Rectal smooth muscle tissue (tissue), 1 donor: ENCODE measurements around the gene SLC22A4.

ENCODE experiments used
- H3K27ac ChIP-seq: one replicate; pipeline ENCODE4 v1.7.0; 2013; ENCODE audit warnings: low read depth, low read length, inconsistent platforms
- H3K27me3 ChIP-seq: one replicate; pipeline ENCODE4 v1.7.0; 2013; ENCODE audit warnings: low read length; ENCODE audit not compliant: control insufficient read depth, insufficient read depth
- H3K36me3 ChIP-seq: one replicate; pipeline ENCODE4 v1.7.0; 2013; ENCODE audit warnings: low read length; ENCODE audit not compliant: control insufficient read depth, insufficient read depth
- H3K4me1 ChIP-seq: one replicate; pipeline ENCODE4 v1.7.0; 2013; ENCODE audit warnings: low read length; ENCODE audit not compliant: control insufficient read depth, insufficient read depth
- H3K4me3 ChIP-seq: one replicate; pipeline ENCODE4 v1.7.0; 2013; ENCODE audit warnings: low read length
- H3K9ac ChIP-seq: one replicate; pipeline ENCODE4 v1.7.0; 2013; ENCODE audit warnings: low read length

SLC22A4 gene

GRCh38 chr5:132266031-132266835 is 28.0 kb upstream of the SLC22A4 start:
- H3K27ac ChIP-seq, result peak overlapping the region; percentile 99
- H3K4me3 ChIP-seq, result no peak overlapping the region
- H3K4me1 ChIP-seq, result peaks cover 82% of the 10 kb centered on the region
- peaks cover 13% of the 10 kb centered on the region for H3K36me3 ChIP-seq
- no peaks in the 10 kb centered on the region for H3K27me3 ChIP-seq
- peak overlapping the region; percentile 8 for H3K9ac ChIP-seq

DNA sequence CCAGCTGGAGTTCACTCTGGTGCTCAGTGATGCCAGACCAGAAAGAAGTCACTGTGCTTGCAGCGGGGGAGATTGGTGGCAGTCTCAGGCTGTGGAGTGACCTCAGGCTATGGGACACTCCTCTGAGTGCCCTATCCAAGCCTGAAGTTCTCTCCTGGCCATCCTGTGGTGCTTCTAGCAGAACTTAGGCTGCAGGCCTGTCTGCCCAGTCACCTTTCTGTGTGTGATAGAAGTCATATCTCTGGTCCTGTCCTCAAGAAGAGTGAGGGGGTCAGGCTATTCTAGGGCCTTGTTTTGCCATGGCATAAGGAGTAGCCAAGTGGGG is 27.4 kb upstream of the SLC22A4 start:
- Histone ChIP-seq H3K4me1 (peaks cover 77% of the 10 kb centered on the region), H3K36me3 (peaks cover 13% of the 10 kb centered on the region), H3K27ac (peak overlapping the region; percentile 99), H3K4me3 (no peak overlapping the region), H3K27me3 (no peaks in the 10 kb centered on the region), H3K9ac (no peak overlapping the region)

- no peaks in the 10 kb centered on the region for H3K27me3 ChIP-seq
- H3K4me3 ChIP-seq, result no peak overlapping the region
- H3K27ac ChIP-seq, result peak overlapping the region; percentile 99
- peaks cover 12% of the 10 kb centered on the region for H3K36me3 ChIP-seq
- H3K9ac ChIP-seq, result no peak overlapping the region
- peaks cover 72% of the 10 kb centered on the region for H3K4me1 ChIP-seq
Measured at GRCh38 chr5:132267166-132267739, 26.9 kb upstream of the SLC22A4 start.

GRCh38 chr5:132267931-132268768 is 26.0 kb upstream of the SLC22A4 start:
- H3K36me3 ChIP-seq, result peaks cover 9% of the 10 kb centered on the region
- H3K9ac ChIP-seq, result no peak overlapping the region
- H3K27me3 ChIP-seq, result no peaks in the 10 kb centered on the region
- H3K27ac ChIP-seq, result peak overlapping the region; percentile 99
- H3K4me1 ChIP-seq, result peaks cover 65% of the 10 kb centered on the region
- no peak overlapping the region for H3K4me3 ChIP-seq

DNA sequence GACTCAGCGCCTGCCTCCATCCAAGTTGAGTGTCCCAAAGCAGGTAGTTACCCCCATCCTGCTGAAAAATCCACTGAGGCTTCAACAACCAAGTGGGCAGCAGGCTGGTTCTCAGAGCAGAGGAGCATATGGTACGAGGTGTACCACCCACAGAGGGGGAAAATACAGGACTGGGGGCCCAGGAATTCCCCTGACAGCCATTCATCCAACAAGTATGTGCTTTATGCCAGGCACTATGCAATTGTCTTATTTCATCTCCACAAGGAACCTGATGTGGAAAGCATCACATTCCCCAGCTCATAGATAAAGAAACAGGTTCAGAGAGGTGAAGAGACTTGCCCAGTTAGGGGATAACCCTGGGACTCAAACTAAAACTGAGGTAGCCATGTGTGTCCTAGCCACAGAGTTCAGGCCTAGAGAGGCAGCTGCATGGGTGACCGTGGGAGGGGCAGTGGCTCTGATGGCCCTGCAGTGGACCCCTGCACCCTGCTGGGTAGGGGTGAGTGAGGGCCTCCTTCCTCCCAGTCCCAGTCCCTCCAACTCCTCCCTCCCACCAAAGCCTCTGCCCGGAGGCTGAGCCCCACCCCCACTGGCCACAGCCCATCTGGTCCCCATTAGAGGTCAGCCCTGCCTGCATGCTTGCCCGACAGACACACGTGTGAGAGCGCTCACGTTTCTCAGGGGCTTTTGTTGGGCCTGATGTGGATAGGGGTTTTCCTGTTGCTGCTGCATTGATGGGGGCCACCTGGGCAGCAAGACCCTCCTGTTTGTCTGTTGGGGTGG is 25.2 kb upstream of the SLC22A4 start:
- Histone ChIP-seq H3K27ac (peak overlapping the region; percentile 99), H3K36me3 (peaks cover 9% of the 10 kb centered on the region), H3K9ac (no peak overlapping the region), H3K4me1 (peaks cover 57% of the 10 kb centered on the region), H3K4me3 (no peak overlapping the region), H3K27me3 (no peaks in the 10 kb centered on the region)

DNA sequence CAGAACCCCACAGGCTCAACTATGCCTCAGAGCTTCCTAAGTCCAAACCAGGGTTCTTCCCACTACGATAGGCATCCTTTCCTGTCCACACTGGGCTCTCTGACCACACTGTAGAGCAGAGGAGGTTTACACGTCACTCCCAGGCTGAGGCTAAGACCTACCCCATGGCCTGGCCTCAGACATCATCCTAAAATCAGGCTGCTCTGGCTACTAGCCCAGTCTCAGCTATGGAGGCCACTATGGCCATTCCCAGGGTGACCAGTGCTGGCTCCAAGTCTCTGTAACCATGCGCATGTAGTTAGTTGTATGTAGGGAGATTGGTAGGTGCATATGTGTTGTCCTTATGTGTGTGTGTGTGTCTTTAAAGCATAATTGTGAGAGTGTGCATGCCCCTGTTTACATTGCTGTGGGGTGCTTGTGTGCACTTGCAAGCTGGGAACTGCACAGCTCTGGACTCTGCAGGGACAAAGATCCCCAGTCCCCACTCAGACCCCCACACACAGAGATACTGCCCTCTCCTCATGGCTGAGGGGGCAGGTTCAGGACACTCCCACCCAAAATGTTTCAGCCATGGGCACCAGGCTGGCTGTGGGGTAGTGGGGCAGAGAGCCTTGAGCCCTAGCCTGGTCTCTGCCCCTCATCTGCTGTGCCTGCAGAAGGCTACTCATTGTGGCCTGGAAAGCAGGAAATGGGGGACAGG is 24.4 kb upstream of the SLC22A4 start:
- Histone ChIP-seq H3K9ac (no peak overlapping the region), H3K4me3 (no peak overlapping the region), H3K27me3 (no peaks in the 10 kb centered on the region), H3K36me3 (peaks cover 9% of the 10 kb centered on the region), H3K4me1 (peaks cover 49% of the 10 kb centered on the region), H3K27ac (peak overlapping the region; percentile 47)

GRCh38 chr5:132270335-132270665 is 23.9 kb upstream of the SLC22A4 start:
- Histone ChIP-seq H3K27me3 (no peaks in the 10 kb centered on the region), H3K36me3 (peaks cover 9% of the 10 kb centered on the region), H3K9ac (no peak overlapping the region), H3K27ac (peak overlapping the region; percentile 40), H3K4me3 (no peak overlapping the region), H3K4me1 (peaks cover 44% of the 10 kb centered on the region)

DNA sequence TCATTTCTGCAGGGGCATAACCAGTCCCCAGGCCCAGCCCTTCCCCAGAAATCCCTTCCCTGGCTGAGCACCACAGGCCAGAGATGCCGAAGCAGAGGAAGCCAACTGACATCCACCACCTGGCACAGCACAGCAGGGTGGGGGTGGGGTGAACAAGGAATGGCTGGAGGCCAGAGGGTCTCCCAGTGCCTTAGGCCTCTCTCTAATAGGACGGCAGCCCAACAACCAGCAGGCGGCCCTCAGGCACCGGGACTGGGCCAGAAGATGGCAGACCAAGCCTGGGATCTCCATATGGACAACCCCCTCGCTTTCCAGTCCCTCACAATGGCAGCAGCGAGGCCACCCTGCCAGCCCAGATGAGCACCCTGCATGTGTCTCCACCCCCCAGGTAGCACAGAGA is 23.5 kb upstream of the SLC22A4 start:
- Histone ChIP-seq H3K4me1 (peaks cover 40% of the 10 kb centered on the region), H3K27ac (peak overlapping the region; percentile 40), H3K9ac (no peak overlapping the region), H3K36me3 (peaks cover 9% of the 10 kb centered on the region), H3K4me3 (no peak overlapping the region), H3K27me3 (no peaks in the 10 kb centered on the region)

DNA sequence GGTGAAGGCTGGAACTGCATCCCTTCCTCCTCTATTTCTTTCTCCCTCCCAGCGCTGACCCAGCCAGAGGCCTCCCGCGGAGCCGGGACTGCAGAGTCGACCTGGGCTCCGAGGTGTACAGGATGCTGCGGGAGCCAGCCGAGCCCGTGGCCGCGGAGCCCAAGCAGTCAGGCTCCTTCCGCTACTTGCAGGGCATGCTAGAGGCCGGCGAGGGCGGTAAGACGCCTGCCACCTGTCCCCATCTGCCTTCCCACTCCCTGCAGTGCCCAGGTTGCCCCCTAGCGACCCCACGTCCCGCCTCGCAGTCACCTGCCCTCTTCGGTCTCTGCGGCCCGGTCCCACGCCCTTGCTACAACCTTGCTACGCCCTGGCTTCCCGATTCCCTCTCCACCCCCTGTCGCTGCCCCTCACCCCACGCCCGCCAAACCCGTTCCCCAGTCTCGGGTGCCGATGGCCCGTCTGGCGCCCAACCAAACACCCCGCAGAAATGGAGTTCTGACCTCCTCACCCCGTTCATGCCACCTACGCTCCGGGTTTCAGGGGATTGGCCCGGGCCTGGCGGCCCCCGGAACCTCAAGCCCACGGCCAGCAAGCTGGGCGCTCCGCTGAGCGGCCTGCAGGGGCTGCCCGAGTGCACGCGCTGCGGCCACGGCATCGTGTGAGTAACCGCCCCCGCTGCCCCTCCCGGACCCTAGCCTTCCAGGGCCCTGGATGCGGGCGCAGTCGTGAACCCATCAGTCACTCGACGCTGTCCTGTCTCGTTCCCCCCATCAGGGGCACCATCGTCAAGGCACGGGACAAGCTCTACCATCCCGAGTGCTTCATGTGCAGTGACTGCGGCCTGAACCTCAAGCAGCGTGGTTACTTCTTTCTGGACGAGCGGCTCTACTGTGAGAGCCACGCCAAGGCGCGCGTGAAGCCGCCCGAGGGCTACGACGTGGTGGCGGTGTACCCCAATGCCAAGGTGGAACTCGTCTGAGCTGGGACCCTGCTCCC is 22.6 kb upstream of the SLC22A4 start:
- Histone ChIP-seq H3K36me3 (peaks cover 9% of the 10 kb centered on the region), H3K4me3 (no peak overlapping the region), H3K27ac (no peak overlapping the region), H3K27me3 (no peaks in the 10 kb centered on the region), H3K4me1 (peaks cover 31% of the 10 kb centered on the region), H3K9ac (no peak overlapping the region)

GRCh38 chr5:132272311-132273210 is 21.6 kb upstream of the SLC22A4 start:
- H3K4me1 ChIP-seq, result peaks cover 21% of the 10 kb centered on the region
- peak overlapping the region; percentile 47 for H3K4me3 ChIP-seq
- no peak overlapping the region for H3K9ac ChIP-seq
- peaks cover 5% of the 10 kb centered on the region for H3K36me3 ChIP-seq
- peak overlapping the region; percentile 50 for H3K27ac ChIP-seq
- no peaks in the 10 kb centered on the region for H3K27me3 ChIP-seq
